ENCODE measurements around the gene SAMSN1. TPM values are rescaled to one million over a fixed set of nuclear protein-coding genes. Genes with fewer than 3 reads are reported as not detected.

Gene SAMSN1
- total and polyA plus RNA-seq, 9 of the 15 experiments (the other 6 are each of a cell fraction or from before 2014, with no cell fraction given): 101 to 223 (median 159) TPM

DNA sequence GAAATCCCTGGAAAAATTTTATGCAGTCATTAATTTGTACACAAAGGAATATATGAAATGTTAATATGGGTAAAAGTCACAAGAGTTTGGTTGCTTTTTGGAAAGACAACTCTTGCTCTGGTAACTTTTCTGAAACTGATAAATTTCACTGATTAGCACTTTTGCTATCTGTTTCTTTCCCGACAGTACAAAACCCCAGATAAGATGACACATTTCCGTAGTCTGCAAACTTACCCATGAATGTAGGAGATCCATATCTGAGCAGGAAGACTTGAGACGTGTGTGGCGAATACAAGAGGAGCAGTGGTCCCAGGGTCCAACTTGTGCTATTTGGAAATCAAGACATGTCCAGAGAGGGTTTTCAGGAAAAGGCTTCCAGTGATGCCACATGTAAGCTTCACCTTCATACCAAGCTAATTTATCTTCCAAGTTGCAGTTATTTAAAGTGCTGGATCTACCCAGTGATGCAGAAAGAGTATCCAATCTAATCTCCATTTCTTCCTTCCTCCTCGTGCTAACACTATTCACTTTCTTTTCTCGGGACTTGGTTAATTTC, 35.9 kb upstream of the SAMSN1 start (continued):
- TF ChIP-seq, protein P1, sequence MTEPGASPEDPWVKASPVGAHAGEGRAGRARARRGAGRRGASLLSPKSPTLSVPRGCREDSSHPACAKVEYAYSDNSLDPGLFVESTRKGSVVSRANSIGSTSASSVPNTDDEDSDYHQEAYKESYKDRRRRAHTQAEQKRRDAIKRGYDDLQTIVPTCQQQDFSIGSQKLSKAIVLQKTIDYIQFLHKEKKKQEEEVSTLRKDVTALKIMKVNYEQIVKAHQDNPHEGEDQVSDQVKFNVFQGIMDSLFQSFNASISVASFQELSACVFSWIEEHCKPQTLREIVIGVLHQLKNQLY (CRISPR knock-in tag; conservative IDR thresholded peaks at IDR 0.05): no peak
- TF ChIP-seq SREBF2 (CRISPR knock-in tag; IDR thresholded peaks at IDR 0.05) (no peak), ZKSCAN1 (IDR thresholded peaks at IDR 0.05; ENCODE audit: low read depth, low read length) (no peak), ZFP1 (CRISPR knock-in tag; IDR thresholded peaks at IDR 0.05) (0 out of 2 replicates have a peak, but pooled peaks have one; percentile 58), TCF7L2 (IDR thresholded peaks at IDR 0.05; ENCODE audit: low read depth, low read length) (no peak), FOXP1 (CRISPR knock-in tag; IDR thresholded peaks at IDR 0.05) (no peak), LEF1 (IDR thresholded peaks at IDR 0.05) (peak; percentile 72; the same call in 1 of the 2 replicates), ZNF354B (CRISPR knock-in tag; IDR thresholded peaks at IDR 0.05) (no peak), MECOM (CRISPR knock-in tag; IDR thresholded peaks at IDR 0.05) (no peak; the same call in 1 of the 2 replicates), TAF1 (IDR thresholded peaks at IDR 0.05; ENCODE audit: control insufficient read depth, extremely low read depth, insufficient read depth, low read length, severe bottlenecking) (no peak), KLF13 (tag; IDR thresholded peaks at IDR 0.05; ENCODE audit: borderline replicate concordance, low read depth) (no peak), GABPB1 (CRISPR knock-in tag; IDR thresholded peaks at IDR 0.05) (no peak), ZZZ3 (IDR thresholded peaks at IDR 0.05) (no peak), RBBP5 (IDR thresholded peaks at IDR 0.05; ENCODE audit: borderline replicate concordance, insufficient read depth, low read length, poor library complexity, severe bottlenecking) (no peak), GTF2A2 (tag; IDR thresholded peaks at IDR 0.05) (no peak), POLR2B (IDR thresholded peaks at IDR 0.05; ENCODE audit: low read depth, partially characterized antibody) (peak; percentile 41)
- TF ChIP-seq, protein P2, sequence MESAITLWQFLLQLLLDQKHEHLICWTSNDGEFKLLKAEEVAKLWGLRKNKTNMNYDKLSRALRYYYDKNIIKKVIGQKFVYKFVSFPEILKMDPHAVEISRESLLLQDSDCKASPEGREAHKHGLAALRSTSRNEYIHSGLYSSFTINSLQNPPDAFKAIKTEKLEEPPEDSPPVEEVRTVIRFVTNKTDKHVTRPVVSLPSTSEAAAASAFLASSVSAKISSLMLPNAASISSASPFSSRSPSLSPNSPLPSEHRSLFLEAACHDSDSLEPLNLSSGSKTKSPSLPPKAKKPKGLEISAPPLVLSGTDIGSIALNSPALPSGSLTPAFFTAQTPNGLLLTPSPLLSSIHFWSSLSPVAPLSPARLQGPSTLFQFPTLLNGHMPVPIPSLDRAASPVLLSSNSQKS (CRISPR knock-in tag; IDR thresholded peaks at IDR 0.05): no peak
- TF ChIP-seq, protein P3, sequence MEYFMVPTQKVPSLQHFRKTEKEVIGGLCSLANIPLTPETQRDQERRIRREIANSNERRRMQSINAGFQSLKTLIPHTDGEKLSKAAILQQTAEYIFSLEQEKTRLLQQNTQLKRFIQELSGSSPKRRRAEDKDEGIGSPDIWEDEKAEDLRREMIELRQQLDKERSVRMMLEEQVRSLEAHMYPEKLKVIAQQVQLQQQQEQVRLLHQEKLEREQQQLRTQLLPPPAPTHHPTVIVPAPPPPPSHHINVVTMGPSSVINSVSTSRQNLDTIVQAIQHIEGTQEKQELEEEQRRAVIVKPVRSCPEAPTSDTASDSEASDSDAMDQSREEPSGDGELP (CRISPR knock-in tag; IDR thresholded peaks at IDR 0.05; ENCODE audit: borderline replicate concordance): no peak
- TF ChIP-seq, protein P4, sequence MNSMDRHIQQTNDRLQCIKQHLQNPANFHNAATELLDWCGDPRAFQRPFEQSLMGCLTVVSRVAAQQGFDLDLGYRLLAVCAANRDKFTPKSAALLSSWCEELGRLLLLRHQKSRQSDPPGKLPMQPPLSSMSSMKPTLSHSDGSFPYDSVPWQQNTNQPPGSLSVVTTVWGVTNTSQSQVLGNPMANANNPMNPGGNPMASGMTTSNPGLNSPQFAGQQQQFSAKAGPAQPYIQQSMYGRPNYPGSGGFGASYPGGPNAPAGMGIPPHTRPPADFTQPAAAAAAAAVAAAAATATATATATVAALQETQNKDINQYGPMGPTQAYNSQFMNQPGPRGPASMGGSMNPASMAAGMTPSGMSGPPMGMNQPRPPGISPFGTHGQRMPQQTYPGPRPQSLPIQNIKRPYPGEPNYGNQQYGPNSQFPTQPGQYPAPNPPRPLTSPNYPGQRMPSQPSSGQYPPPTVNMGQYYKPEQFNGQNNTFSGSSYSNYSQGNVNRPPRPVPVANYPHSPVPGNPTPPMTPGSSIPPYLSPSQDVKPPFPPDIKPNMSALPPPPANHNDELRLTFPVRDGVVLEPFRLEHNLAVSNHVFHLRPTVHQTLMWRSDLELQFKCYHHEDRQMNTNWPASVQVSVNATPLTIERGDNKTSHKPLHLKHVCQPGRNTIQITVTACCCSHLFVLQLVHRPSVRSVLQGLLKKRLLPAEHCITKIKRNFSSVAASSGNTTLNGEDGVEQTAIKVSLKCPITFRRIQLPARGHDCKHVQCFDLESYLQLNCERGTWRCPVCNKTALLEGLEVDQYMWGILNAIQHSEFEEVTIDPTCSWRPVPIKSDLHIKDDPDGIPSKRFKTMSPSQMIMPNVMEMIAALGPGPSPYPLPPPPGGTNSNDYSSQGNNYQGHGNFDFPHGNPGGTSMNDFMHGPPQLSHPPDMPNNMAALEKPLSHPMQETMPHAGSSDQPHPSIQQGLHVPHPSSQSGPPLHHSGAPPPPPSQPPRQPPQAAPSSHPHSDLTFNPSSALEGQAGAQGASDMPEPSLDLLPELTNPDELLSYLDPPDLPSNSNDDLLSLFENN (IDR thresholded peaks at IDR 0.05; ENCODE audit: low read depth in 2 of 2, low read length in 2 of 2): 0 out of 4 replicates have a peak, but pooled peaks of 1 of the 2 experiments have one; percentile 32
- TF ChIP-seq, protein P5, sequence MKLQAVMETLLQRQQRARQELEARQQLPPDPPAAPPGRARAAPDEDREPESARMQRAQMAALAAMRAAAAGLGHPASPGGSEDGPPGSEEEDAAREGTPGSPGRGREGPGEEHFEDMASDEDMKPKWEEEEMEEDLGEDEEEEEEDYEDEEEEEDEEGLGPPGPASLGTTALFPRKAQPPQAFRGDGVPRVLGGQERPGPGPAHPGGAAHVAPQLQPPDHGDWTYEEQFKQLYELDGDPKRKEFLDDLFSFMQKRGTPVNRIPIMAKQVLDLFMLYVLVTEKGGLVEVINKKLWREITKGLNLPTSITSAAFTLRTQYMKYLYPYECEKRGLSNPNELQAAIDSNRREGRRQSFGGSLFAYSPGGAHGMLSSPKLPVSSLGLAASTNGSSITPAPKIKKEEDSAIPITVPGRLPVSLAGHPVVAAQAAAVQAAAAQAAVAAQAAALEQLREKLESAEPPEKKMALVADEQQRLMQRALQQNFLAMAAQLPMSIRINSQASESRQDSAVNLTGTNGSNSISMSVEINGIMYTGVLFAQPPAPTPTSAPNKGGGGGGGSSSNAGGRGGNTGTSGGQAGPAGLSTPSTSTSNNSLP (IDR thresholded peaks at IDR 0.05; ENCODE audit: borderline replicate concordance, low read depth, low read length): no peak

Measured in K562 (cell line).